ENCODE data around the gene CAPN2.
"Not testable (repeated sequence)": the region's sequence is repeated elsewhere in the genome, so short reads cannot be mapped to it uniquely, and the experiment has no call there.

Gene CAPN2

DNA sequence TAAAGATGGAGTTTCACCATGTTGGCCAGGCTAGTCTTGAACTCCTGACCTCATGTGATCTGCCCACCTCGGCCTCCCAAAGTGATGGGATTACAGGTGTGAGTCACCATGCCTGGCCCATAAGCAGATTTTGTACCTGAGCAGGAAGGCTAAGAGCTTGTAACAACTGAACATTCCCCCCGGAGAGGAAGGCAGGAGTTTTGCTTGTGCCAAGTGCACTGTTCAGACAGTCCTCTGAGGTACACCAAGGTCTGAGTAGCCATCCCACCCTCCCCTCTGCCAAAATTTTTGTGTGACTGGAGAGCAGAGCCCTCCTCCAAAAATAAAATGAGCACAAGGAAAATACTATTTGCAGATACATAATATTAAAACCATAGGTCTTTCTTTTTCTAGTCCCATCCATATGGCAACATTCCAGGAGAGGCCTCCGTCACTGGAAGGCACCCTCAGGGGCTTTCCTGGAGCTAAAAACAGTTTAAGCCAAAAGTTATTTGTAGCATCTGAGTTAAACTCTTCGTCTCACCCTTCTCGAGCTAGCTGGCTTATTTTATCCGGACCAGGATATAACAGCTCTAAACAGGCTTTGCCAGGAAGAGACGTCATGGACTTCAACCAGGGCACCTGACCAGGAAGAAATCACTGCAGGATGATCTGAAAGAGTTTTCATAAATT, 27.2 kb downstream of the CAPN2 start:
- no peak for DNase-seq (ENCODE audit: low read depth)

DNA sequence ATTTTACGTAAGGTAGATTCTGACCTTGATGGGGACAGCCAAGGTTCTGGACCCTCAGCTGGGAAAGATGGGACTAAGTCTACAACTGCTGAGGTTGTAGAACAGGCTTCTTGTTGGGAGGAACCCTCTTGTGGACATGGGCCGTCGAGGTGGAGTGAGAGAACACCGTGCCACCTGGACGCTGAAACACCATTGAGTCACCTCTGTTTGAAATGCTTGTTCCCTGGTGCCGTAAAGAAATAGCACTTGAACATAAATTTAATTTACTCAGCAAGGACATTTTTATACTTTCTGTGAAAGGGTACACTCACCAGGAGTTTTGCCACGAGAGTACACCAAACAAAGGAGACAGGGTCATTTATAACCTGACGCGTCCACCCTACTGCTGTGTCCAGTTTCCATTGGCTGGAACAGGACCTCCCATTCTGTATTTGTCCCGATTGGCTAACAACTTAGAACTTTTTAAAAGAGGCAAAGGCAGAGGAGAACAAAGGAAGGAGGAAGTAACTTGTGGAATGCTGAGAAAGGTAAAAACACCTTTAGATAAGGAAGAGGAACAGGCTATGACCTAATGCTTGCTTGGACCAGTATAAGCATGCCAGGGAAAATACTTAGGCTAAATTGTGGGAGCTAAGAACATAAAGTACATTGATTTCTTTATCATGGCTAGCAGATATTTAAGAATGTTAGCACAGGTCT, 27.8 kb downstream of the CAPN2 start:
- not testable (repeated sequence) for DNase-seq (ENCODE audit: low read depth)

DNA sequence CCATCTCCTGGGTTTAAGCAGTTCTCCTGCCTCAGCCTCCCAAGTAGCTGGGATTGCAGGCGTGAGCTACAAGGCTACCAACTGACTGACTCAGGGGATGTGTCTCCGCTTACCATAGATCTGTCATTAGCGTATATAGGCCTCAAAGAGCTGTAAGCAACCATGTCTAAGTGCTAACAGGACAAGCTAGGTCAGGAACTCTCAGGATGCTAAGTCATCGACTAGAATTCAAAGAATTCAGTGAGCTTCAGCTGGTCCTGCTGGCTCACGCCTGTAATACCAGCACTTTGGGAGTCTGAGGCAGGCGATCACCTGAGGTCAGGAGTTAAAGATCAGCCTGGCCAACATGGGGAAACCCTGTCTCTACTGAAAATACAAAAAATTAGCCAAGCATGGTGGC, 29.5 kb downstream of the CAPN2 start:
- DNase-seq (ENCODE audit: low read depth) = no peak

DNA sequence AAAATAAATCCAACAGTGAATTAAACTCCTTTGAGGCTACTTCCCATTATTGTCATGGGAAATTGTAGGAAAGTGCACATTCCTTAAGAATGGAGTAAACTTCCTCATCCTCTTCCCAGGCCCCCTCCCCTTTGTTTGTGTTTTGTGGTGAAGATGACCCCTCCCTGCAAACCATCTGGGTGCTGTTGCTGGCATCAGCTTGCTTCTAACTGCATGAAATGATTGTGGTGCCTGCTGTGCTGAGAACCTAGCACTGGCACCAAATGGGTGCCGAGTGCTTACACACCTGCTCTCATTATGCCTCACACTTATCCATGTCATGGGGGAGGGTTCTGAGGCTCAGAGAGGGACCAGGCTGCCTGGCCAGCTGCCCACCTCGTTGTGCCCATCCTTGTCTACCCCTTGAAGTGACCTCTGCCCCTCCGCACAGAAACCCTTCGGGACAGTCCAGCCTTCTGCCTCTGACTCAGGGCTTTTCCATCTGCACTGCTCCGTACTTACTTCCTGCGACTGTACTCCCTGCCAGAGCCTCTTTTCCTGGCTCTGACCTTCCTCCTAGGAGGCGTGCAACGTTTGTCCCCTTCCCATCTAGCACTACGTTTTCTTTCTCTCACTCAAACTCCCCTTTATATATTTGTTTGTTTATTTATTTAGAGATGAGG, 30.6 kb downstream of the CAPN2 start:
- DNase-seq (ENCODE audit: low read depth) = no peak

DNA sequence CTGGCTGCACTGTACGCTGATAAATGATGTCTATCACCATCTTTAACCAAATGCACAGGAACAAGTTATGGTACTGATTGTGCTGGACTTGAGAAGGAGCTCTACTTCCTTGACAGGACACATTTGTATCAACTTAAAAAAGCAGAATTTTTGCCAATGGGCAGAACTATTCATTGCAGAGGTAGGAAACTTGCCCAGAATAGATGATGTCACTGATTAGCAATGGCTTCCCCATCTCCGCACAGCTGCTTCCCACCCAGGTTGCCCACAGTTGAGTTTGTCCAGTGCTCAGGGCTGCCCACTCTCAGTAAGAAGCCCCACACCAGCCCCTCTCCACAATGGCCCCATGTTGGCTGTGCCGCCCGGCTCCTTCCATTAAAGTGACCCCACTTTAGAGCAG, 33.4 kb downstream of the CAPN2 start:
- DNase-seq (ENCODE audit: low read depth) = no peak

DNA sequence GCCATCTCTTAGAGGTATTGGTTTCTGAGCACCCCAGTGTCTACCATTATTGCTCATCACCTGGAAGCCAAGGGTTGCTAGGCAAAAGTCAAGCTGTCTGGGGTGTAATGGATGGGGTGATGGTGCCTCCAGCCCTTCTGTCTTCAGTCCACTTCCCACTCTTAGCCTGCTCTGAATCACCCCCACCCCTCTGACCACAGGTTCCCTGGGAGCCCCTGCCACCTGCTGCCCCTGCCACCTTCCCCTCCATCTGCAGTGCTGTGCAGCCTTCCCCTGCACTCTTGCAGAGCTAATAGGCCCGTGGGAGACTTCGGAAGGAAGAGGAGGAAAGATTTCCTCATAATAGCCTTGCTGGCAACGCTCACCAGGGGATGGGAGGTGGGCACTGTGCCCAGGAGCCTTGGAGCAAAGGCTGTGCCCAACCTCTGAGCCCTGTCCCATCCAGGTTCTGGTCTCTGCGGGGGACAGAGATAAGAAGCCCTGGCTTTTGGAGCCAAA, 35.5 kb downstream of the CAPN2 start:
- no peak for DNase-seq (ENCODE audit: low read depth)

DNA sequence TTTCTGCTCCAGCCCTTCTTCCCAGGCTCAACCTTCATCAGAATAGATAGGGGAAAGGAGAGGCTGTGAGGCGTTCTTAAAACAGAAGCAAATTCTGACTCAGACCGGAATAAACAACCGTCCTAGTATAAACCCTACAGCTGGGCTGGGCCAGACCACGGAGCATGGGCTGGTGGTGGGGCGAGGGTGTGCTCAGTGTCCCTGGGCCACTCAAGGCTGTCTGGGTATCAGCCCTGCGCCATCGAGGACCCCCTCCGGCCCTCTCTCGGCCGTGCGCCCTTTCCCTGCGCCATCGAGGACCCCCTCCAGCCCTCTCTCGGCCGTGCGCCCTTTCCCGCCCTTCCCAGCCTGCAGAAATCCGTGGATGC, 36.0 kb downstream of the CAPN2 start:
- no peak for DNase-seq (ENCODE audit: low read depth)

DNA sequence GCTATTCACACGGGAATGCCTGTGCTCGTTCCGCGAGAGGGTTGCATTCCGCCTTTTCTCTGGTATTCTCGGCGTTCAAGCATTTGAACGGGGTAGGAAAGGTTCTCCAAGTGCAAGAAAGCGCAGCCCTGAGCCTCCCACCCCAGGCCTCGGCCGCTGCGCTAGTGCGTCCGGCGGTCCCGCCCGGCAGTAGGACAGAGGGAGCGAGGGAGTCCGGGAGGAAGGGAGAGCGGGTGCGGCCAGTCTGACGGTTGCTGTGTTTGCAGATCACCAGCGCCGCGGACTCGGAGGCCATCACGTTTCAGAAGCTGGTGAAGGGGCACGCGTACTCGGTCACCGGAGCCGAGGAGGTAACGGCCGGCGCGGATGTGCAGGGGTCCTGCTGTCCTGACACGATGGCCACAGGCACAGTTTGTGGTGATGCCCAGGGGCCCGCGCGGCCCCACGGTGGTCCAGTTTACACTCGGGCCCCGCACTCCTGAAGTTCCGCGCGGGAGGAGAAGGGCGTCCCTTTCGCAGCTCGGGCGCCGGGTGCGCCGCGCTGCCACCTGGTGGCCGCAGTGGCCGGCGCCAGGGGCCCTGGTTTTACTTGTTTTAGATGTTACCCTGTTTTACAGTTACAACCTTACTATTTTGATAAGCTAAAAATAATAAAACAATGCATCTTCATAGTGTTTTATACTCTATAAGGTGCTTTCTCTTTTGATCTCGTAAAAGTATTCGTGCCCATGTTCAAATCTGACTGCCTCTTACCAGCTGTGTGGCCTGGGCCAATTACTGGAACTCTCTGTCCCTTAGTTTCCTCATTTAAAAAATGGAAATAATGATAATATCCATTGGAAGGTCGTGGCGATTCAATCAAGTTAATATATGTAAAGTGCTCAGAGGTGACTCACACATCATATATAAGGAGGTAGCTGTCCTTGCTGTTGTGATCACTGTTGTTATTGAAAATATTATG, 36.7 kb downstream of the CAPN2 start:
- DNase-seq (ENCODE audit: low read depth) = peak; percentile 45

DNA sequence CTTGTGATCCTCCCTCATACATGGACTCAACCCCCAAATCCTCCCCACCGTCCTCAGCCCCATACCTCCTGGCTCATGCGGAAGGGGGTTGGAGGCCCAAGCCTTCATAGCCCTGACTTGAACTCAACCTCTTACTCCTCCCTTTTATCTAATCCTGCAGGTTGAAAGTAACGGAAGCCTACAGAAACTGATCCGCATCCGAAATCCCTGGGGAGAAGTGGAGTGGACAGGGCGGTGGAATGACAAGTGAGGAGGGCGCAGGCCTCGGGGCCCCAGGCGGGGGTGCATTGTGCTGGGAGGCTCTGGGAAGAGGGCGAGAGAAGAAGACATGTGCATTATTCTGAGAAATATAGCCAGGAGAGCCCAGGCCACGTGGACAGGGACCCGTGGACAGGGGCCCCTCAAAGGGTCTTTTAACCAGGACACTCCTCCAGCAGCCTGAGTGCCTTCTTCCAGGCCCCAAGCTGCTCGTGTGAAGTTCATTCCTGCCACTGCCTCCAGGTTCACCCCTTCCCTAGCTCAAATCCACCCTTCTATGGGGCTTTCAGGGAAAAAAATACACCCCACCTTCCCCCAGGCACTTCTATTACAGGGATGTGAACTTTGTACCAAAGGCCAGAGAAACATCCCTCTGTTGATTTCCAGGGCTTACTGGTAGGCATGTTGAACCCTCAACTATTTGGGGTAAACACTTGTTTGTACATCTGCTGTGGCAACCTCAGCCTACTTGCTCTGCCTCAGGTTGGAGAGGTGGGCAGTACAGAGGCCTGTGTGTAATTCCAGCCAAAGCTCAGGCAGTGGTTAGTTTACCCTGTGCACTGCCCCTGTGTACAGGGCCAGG, 38.6 kb downstream of the CAPN2 start:
- no peak for DNase-seq (ENCODE audit: low read depth)

DNA sequence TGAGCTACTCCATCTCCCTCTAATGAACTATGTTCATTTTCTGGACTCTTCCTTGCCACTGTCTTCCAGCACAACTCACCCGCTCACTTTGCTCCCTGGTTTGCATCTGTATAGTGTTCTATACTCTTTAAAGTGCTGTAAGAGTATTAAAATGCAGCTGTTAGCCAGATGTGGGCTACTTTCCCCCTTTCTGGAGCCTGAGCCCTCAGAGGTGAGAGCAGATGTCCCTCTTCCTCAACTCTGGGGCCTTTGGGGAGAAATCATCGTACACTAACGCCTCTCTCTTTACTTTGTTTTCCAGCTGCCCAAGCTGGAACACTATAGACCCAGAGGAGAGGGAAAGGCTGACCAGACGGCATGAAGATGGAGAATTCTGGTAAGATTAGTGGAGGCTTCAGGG, 39.4 kb downstream of the CAPN2 start:
- DNase-seq (ENCODE audit: low read depth) = no peak

DNA sequence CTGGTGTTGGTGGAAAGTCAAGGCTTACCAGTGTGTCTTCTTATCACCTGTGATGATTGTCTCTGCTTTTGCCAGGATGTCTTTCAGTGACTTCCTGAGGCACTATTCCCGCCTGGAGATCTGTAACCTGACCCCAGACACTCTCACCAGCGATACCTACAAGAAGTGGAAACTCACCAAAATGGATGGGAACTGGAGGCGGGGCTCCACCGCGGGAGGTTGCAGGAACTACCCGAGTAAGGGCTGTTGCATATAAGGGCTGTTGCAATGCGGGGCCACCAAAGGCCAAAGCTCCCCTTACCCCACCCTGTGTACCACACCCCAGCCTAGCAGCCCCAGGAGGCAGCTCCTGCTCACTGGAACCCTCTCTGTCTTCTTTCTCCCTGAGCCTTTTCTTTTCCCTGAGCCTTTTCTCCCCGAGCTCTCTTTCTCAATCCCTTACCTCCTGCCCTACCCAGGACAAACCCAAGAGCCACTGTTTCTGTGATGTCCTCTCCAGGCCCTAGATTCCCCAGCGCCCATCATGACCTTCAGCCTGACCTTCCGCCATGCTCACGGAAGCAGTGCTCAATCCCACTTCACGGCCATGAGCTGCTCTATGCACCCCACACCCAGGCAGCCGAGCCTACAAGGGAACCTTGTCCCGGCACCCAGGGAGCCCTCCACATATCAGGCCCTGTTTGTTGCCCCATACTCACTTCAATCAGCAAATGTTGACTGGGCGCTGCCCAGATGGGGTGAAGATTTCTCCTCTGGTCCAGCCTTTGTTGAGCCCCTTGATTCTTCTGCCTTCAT, 40.6 kb downstream of the CAPN2 start:
- DNase-seq (ENCODE audit: low read depth) = no peak

DNA sequence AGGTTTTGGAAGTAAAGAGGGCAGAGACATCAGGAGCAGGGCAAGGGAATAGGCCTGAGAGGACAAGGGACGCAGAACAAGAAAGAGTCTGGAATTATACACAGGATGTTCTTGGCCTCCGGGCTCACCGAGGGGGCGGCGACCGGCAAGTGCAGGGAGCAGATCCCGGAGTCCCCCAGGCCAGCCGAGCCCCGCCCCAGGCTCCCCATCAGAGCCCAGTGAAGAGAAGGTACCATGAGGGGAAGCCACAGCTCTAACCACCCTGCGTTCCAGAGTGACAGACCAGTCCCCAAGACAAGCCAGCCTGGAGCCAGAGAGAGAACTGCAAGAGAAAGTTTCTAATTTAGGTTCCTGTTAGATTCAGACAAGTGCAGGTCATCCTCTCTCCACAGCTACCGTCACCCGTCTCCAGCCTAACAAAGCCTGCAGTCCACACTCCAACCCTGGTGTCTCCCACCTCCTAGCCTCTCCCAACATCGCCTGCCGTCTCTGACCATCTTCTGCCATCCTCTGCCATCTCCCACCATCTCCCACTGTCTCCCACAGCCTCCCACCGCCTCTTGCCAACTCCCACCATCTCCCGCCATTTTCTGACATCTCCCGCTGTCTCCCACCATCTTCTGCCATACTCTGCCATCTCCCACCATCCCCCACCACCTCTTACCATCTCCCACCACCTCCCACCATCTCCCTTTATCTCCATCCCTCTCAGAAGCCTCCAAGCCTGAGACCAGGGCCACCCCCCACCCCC, 42.5 kb downstream of the CAPN2 start:
- DNase-seq (ENCODE audit: low read depth) = no peak

DNA sequence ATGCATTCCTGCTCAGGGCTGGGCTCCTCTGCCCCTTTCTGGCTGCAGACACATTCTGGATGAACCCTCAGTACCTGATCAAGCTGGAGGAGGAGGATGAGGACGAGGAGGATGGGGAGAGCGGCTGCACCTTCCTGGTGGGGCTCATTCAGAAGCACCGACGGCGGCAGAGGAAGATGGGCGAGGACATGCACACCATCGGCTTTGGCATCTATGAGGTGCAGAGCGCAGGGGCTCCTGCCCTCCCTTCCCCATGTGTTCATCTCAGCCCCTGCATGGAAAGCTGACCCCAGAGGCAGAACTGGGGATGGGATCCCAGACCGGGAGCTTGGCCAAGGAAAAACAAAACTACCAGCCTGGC, 43.1 kb downstream of the CAPN2 start:
- DNase-seq (ENCODE audit: low read depth) = no peak

DNA sequence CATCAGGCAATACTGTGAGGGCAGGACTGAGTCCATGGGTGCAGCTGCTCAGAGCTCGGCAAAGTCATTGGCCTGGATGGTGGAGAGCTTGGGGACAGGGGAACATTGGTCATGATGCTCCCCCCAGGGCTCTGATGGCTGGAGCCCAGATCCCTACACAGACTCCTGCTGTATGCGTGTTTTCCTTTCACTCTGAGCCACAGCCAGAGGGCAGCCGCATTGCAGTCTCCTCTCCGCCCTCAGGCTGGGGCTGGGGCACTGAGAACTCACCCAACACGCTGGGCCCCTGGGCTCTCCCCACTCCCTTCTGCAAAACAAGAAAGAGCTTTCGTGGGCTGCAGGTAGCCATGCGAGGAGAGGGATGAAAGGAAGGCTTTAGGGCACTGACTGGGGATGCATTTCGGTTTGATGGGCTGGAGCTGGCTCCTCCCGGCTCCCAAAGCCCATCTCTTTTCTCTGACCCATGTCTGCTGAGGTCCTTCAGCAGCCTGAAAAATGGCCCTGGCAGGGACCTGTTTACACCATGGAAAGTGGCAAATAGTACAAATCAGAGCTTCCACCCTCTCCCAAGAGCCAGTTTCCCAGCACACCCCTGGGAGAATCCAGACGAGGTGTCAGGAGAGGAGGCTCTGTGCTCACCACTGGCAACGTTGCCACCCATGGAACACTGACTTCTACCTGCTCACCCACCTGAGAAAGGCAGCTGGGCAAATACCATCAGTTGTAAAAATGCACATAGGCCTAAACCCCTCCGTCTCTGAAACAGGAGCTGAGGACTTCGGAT, 43.8 kb downstream of the CAPN2 start:
- no peak for DNase-seq (ENCODE audit: low read depth)

DNA sequence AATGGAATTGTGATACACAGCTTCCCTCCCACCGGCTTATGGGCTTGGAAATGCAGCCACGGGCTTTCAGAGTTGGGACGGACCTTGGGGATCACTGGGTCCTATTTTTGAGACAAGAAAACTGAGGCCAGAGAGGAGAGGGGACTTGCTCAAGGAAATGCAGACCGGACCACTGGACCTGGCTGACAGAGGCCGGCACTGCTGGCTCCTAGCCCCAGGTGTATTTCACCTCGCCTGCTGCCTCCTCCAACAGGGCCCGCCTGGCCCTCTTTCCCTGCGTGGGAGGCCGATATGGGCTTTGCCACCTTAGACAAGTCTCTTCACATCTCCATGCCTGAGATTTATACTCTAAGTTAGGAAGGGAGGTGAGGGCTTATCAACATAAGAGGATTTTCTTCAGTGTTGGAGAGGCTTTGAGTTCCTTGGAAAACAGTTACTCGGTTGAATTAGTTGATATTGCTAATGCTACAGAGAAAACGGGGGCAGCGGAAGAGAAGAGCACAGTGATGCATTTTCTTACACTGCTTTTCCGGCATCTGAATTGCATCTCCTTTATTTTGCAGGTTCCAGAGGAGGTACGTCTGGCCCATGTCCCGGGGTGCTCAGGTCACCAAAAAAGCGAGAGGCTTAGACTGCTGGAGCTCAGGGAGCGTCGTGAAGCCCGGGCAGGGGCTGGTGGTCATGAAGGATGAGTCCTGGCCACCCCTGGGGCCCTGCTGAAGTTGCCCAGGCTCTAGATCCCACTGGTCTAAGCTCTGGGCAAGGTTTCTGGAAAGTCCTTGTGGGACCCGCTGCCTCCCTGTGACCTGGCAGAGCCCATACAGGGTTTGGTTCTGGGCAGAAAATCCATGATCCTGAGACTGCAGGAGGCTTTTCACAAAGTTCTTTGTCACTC, 44.7 kb downstream of the CAPN2 start:
- DNase-seq (ENCODE audit: low read depth) = no peak

DNA sequence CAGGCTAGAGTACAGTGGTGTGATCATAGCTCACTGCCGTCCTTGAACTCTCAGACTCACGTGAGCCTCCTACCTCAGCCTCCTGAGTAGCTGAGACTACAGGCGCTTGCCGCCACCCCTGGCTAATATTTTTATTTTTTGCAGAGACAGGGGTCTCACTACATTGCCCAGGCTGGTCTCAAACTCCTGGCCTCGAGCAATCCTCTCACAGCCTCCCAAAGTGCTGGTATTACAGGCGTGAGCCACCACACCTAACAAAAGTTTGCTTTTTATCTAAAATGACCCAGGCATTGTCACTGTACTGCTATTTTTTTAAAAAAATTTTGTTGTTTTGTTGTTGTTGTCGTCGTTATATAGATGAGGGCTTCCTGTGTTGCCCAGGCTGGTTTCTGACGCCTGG, 46.4 kb downstream of the CAPN2 start:
- no peak for DNase-seq (ENCODE audit: low read depth)

DNA sequence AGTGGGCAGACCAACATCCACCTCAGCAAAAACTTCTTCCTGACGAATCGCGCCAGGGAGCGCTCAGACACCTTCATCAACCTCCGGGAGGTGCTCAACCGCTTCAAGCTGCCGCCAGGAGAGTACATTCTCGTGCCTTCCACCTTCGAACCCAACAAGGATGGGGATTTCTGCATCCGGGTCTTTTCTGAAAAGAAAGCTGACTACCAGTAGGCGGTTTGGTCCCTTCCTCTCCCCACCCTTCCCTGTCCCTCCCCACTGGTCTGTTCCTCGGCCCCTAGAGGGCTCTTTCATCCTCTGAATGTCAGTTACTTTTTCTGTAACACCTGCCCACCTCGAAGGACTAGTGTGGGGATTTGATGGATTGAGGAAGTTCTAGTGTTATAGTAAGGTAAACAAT, 46.9 kb downstream of the CAPN2 start:
- no peak for DNase-seq (ENCODE audit: low read depth)

DNA sequence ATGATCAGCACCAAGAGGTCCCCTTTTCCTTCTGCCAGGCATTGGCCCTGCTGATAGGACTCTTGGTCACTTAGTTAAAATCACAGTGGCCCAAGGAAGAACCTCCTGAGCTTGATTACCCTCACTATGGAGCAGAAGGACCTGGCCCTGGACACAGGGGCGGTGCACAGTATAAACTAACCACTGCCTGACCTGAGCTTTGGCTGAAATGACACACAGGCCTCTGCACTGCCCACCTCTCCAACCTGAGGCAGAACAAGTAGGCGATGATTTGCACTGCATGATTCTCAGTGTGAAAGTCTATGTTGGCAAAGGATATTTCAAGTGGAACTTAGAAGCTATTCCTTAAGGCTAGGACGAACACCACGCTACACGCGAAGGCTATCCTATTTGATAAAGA, 48.5 kb downstream of the CAPN2 start:
- DNase-seq (ENCODE audit: low read depth) = no peak

All from stimulated activated CD8-positive, alpha-beta memory T cell treated with anti-CD3 and anti-CD28 coated beads, Interleukin-12 subunit alpha, Interleukin-12 subunit beta, amount 100 ng/mL, for 1 hour (primary cell).